ENCODE results near the gene FGF5. TPM values are rescaled to one million over a fixed set of nuclear protein-coding genes. Genes with fewer than 3 reads are reported as not detected.

The FGF5 gene
- total and polyA plus RNA-seq, 10 of the 15 experiments (the other 5 are each of a cell fraction or from before 2014, with no cell fraction given), result 0.87 to 7.4 (median 1.6) TPM

DNA sequence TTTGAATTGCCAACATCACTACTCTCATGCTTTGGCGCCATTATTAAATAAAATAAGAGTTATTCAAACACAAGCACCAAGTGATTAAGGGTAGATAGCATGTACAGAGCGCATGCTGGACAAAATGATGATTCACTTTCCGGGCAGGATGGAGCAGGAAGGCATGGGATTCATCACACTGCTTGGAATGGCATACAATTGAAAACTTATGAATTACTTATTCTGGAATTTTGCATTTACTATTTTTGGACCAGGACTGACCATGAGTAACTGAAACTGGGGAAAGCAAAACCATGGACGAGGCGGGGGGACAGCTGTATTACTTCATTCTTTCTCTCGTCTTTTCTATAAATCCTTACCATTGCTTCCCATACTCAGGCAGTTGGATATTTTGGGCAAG, 28.5 kb upstream of the FGF5 start (continued):
- TF ChIP-seq ATF7 (IDR thresholded peaks at IDR 0.05; ENCODE audit: low read depth), result no peak

DNA sequence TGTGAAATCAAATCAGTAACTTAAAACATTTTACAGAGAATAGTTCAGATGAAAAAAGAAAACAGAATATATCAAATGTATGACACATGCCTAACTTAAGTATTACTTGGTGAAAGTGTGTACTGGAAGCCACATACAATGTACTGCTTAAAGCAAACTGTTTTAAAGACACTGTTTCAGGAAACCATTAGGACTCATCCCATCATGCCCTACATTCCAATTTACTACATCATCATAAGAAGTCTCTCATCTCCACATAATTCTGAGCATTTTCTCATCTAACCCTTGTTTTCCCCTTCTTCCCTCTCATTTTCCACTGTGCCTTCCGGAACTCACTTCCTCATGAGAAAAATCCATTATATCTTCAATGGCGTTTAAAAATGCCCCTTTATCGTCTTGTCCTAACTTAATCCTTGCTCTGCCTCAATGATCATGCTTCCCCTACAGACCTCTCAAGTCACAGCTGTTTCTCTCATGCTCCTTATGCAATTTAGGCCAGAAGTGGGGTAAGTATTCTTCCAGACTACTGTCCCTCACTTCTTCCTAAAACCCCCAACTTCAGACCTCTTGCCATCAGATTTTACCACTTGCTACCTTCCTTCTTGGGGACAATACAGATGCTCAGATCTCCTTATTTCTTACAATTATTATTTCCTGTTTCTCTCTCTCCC, 26.8 kb upstream of the FGF5 start:
- Histone ChIP-seq H3K27ac (ENCODE audit: control insufficient read depth, insufficient read depth) (no peak overlapping the region), H3K4me2 (ENCODE audit: control insufficient read depth, insufficient read depth) (no peak overlapping the region), H3K4me1 (ENCODE audit: control insufficient read depth, insufficient read depth, low read length) (no peaks in the 10 kb centered on the region), H3K27me3 (replicated peaks in 1 of 2; ENCODE audit: control insufficient read depth in 2 of 2, insufficient read depth in 2 of 2, low read length in 1 of 2) (no peaks in the 10 kb centered on the region), H3K79me2 (ENCODE audit: control insufficient read depth, insufficient read depth, low read length) (no peaks in the 10 kb centered on the region), H4K20me1 (ENCODE audit: control insufficient read depth, insufficient read depth) (no peaks in the 10 kb centered on the region), H3K9me3 (replicated peaks; ENCODE audit: control insufficient read depth, insufficient read depth, low read length) (no peaks in the 10 kb centered on the region), H3K36me3 (ENCODE audit: control insufficient read depth in 2 of 2, insufficient read depth in 2 of 2, low read length in 1 of 2) (no peaks in the 10 kb centered on the region), H3K4me3 (no peak overlapping the region), H2AFZ (ENCODE audit: control insufficient read depth, low read depth, low read length) (no peak overlapping the region), H3K9ac (ENCODE audit: control insufficient read depth, insufficient read depth, low read length) (no peak overlapping the region)
- WGBS (ENCODE audit: insufficient coverage, insufficient replicate concordance, low lambda C conversion rate, missing lambda C conversion rate), result 81% methylated on average over 3 of the region's 3 CpGs
- DNase-seq (ENCODE audit: low read depth, low spot score) (no peak), FAIRE-seq (no peak), ATAC-seq (no peak)
- ChIA-PET SMC1A (ENCODE audit: uncharacterized antibody, unreplicated experiment) (interaction anchor here (1.3 to 3.5 kb wide), 4 partner anchors 10 to 34 kb away, joined by 4 to 51 read pairs (median 6); no protein-coding TSS in a partner anchor), POLR2A (interaction anchor here (0.6 to 0.8 kb wide), 2 partner anchors 114 to 1154 kb away, joined by 3 read pairs; no protein-coding TSS in a partner anchor), RAD21 (ENCODE audit: unreplicated experiment) (interaction anchor here (0.6 to 3.5 kb wide), 2 partner anchors 9 to 296 kb away, joined by 3 to 28 read pairs; no protein-coding TSS in a partner anchor), CTCF (interaction anchor here (0.7 to 1.3 kb wide), 3 partner anchors 9 to 673 kb away, joined by 3 to 4 read pairs (median 4); no protein-coding TSS in a partner anchor)
- no TSS peak for BruUV-seq (replicated peaks)
- in situ Hi-C loops (cut with MboI) (no loop called here), intact Hi-C loops (cut with micrococcal nuclease; ENCODE audit: unreplicated experiment) (no loop called here)
- no peak for TF ChIP-seq CHD4 (IDR thresholded peaks at IDR 0.05)
- TF ChIP-seq IKZF2 (IDR thresholded peaks at IDR 0.05), result no peak
- no peak for TF ChIP-seq MYB (IDR thresholded peaks at IDR 0.05; ENCODE audit: borderline replicate concordance, low read depth, low read length)
- TF ChIP-seq RCOR1 (conservative IDR thresholded peaks at IDR 0.05; ENCODE audit: low read depth, low read length), result no peak
- no peak for TF ChIP-seq MAX (IDR thresholded peaks at IDR 0.05; ENCODE audit: low read depth, low read length)
- TF ChIP-seq NRF1 (conservative IDR thresholded peaks at IDR 0.05; ENCODE audit: low read depth, low read length), result no peak
- TF ChIP-seq CREM (IDR thresholded peaks at IDR 0.05; ENCODE audit: low read depth), result no peak
- no peak for TF ChIP-seq ZBED1 (IDR thresholded peaks at IDR 0.05; ENCODE audit: borderline replicate concordance)
- no peak for TF ChIP-seq SREBF1 (IDR thresholded peaks at IDR 0.05; ENCODE audit: low read length)
- TF ChIP-seq RAD51 (IDR thresholded peaks at IDR 0.05), result no peak
- TF ChIP-seq, protein P1, sequence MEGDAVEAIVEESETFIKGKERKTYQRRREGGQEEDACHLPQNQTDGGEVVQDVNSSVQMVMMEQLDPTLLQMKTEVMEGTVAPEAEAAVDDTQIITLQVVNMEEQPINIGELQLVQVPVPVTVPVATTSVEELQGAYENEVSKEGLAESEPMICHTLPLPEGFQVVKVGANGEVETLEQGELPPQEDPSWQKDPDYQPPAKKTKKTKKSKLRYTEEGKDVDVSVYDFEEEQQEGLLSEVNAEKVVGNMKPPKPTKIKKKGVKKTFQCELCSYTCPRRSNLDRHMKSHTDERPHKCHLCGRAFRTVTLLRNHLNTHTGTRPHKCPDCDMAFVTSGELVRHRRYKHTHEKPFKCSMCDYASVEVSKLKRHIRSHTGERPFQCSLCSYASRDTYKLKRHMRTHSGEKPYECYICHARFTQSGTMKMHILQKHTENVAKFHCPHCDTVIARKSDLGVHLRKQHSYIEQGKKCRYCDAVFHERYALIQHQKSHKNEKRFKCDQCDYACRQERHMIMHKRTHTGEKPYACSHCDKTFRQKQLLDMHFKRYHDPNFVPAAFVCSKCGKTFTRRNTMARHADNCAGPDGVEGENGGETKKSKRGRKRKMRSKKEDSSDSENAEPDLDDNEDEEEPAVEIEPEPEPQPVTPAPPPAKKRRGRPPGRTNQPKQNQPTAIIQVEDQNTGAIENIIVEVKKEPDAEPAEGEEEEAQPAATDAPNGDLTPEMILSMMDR (IDR thresholded peaks at IDR 0.05 in 2 of 3, conservative IDR thresholded peaks at IDR 0.05 in 1 of 3; ENCODE audit: control insufficient read depth in 2 of 3, extremely low read depth in 1 of 3, insufficient read depth in 1 of 3, low read depth in 3 of 3, low read length in 3 of 3), result no peak
- no peak for TF ChIP-seq NFYB (IDR thresholded peaks at IDR 0.05; ENCODE audit: insufficient read depth, low read depth, low read length)
- TF ChIP-seq ZNF384 (IDR thresholded peaks at IDR 0.05; ENCODE audit: borderline replicate concordance, low read depth, low read length), result no peak
- TF ChIP-seq, protein P2, sequence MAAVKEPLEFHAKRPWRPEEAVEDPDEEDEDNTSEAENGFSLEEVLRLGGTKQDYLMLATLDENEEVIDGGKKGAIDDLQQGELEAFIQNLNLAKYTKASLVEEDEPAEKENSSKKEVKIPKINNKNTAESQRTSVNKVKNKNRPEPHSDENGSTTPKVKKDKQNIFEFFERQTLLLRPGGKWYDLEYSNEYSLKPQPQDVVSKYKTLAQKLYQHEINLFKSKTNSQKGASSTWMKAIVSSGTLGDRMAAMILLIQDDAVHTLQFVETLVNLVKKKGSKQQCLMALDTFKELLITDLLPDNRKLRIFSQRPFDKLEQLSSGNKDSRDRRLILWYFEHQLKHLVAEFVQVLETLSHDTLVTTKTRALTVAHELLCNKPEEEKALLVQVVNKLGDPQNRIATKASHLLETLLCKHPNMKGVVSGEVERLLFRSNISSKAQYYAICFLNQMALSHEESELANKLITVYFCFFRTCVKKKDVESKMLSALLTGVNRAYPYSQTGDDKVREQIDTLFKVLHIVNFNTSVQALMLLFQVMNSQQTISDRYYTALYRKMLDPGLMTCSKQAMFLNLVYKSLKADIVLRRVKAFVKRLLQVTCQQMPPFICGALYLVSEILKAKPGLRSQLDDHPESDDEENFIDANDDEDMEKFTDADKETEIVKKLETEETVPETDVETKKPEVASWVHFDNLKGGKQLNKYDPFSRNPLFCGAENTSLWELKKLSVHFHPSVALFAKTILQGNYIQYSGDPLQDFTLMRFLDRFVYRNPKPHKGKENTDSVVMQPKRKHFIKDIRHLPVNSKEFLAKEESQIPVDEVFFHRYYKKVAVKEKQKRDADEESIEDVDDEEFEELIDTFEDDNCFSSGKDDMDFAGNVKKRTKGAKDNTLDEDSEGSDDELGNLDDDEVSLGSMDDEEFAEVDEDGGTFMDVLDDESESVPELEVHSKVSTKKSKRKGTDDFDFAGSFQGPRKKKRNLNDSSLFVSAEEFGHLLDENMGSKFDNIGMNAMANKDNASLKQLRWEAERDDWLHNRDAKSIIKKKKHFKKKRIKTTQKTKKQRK (IDR thresholded peaks at IDR 0.05; ENCODE audit: low read depth, low read length), result no peak
- TF ChIP-seq ZNF622 (IDR thresholded peaks at IDR 0.05), result no peak
- TF ChIP-seq NR2C2 (IDR thresholded peaks at IDR 0.05; ENCODE audit: borderline replicate concordance, control insufficient read depth, insufficient read length, low read depth), result no peak
- TF ChIP-seq EGR1 (IDR thresholded peaks at IDR 0.05; ENCODE audit: borderline replicate concordance in 1 of 2, low read depth in 2 of 2, low read length in 2 of 2), result no peak
